ENCODE data around the gene USP9Y.

DNA sequence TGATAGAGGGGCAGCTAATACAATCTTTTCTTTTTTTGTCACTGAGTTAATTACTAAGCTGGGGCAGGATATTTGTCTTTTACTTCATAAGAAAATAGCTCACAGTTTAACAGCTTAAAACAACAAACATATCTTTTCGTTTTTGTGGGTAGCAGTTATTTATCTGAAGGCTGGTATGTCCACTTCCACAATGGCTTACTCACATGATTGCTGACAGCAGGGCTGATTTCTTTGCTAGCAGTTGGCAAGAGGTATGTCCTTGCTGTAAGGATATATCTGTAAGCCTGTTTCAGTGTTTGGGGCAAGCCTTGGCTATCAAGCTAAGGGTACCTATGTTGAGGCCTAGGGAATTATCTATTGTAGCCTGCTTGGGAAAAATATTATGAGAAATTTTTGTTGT, 1.1 kb downstream of the USP9Y start:
- no peak for TF ChIP-seq RARB (CRISPR knock-in tag; IDR thresholded peaks at IDR 0.05)
- no peak for TF ChIP-seq PATZ1 (CRISPR knock-in tag; IDR thresholded peaks at IDR 0.05; ENCODE audit: borderline replicate concordance)
- TF ChIP-seq ARNTL (CRISPR knock-in tag; IDR thresholded peaks at IDR 0.05; ENCODE audit: borderline replicate concordance, low read depth), result no peak
- TF ChIP-seq CREB5 (CRISPR knock-in tag; IDR thresholded peaks at IDR 0.05; ENCODE audit: low read depth), result no peak
- no peak for TF ChIP-seq ZFP3 (CRISPR knock-in tag; IDR thresholded peaks at IDR 0.05)
- TF ChIP-seq ZC3H10 (CRISPR knock-in tag; IDR thresholded peaks at IDR 0.05), result no peak
- no peak for TF ChIP-seq TOX (CRISPR knock-in tag; IDR thresholded peaks at IDR 0.05; ENCODE audit: borderline replicate concordance)
- TF ChIP-seq TCF4 (CRISPR knock-in tag; IDR thresholded peaks at IDR 0.05; ENCODE audit: borderline replicate concordance), result no peak
- no peak for TF ChIP-seq ISL1 (CRISPR knock-in tag; IDR thresholded peaks at IDR 0.05)
- no peak for TF ChIP-seq BACH2 (CRISPR knock-in tag; IDR thresholded peaks at IDR 0.05; ENCODE audit: borderline replicate concordance)
- no peak for TF ChIP-seq CSDC2 (CRISPR knock-in tag; IDR thresholded peaks at IDR 0.05)

All from SK-N-SH treated with all-trans-retinoic acid at 6 μM for 48 hours (cell line).